GM12878 (cell line): ENCODE data around the gene ABCG2. TPM values are rescaled to one million over a fixed set of nuclear protein-coding genes. Genes with fewer than 3 reads are reported as not detected.

ENCODE experiments used
- ATAC-seq: fragments of 200-7000 bp; cut with Tn5 transposase; 3 replicates; pipeline ENCODE4 v1.9.1; 2020; ENCODE audit warnings: mild to moderate bottlenecking, moderate library complexity
- BruUV-seq: library from RNA; stranded (reverse); fragments of 400-500 nt; replicated peaks from 2 replicates; lab custom pipeline; 2021; lab: Mats Ljungman, UMichigan
- CTCF ChIA-PET: fragments of 300-600 bp; sonication (Branson Sonifier 250); formaldehyde crosslinking; extraction: SDS; loops from one replicate; lab custom pipeline; 2021; ENCODE audit warnings: inconsistent platforms; lab: Yijun Ruan, JAX
- POLR2A ChIA-PET: fragments of 350-600 bp; formaldehyde crosslinking; extraction: SDS; loops from one replicate; lab custom pipeline; 2021; ENCODE audit warnings: inconsistent platforms; lab: Charles Lee
- RAD21 ChIA-PET: fragments of 300-600 bp; sonication (Branson Sonifier 250); formaldehyde crosslinking; loops from one replicate; lab custom pipeline; 2023; ENCODE audit warnings: antibody characterized with exemption; ENCODE audit not compliant: unreplicated experiment; lab: Charles Lee
- SMC1A ChIA-PET: fragments of 300-600 bp; sonication (Branson Sonifier 250); formaldehyde crosslinking; loops from one replicate; lab custom pipeline; 2023; ENCODE audit not compliant: unreplicated experiment, uncharacterized antibody; lab: Charles Lee
- DNase-seq: peaks from one replicate; pipeline ENCODE4 v3.0.0-alpha.2; 2011; ENCODE audit warnings: low read depth, low spot score
- FAIRE-seq: peaks from 3 replicates; lab custom pipeline; 2011; peaks lifted over from hg19 to GRCh38; lab: Jason Lieb, UNC
- H2AFZ ChIP-seq: 2 replicates; pipeline ENCODE4 v1.6.0; 2011; ENCODE audit warnings: low read depth, low read length, control low read depth; ENCODE audit not compliant: control insufficient read depth
- H3K27ac ChIP-seq: 2 replicates; pipeline ENCODE4 v1.5.1; 2011; ENCODE audit warnings: control low read depth; ENCODE audit not compliant: control insufficient read depth, insufficient read depth
- H3K27me3 ChIP-seq, 2 experiments: replicated peaks in 1 of 2; 2 replicates each; pipeline versions ENCODE4 v1.6.0 to v1.6.1; 2011; ENCODE audit warnings: low read length in 1 of 2; ENCODE audit not compliant: control insufficient read depth in 2 of 2, insufficient read depth in 2 of 2
- H3K36me3 ChIP-seq, 2 experiments: 2 replicates each; pipeline ENCODE4 v1.5.1; 2011; ENCODE audit warnings: low read length in 1 of 2; ENCODE audit not compliant: control insufficient read depth in 2 of 2, insufficient read depth in 2 of 2
- H3K4me1 ChIP-seq: 2 replicates; pipeline ENCODE4 v1.6.1; 2011; ENCODE audit warnings: mild to moderate bottlenecking, low read length, moderate library complexity, mixed read lengths; ENCODE audit not compliant: control insufficient read depth, insufficient read depth
- H3K4me2 ChIP-seq: 2 replicates; pipeline ENCODE4 v1.6.0; 2011; ENCODE audit warnings: control low read depth; ENCODE audit not compliant: control insufficient read depth, insufficient read depth
- H3K4me3 ChIP-seq: fragments of 200-600 bp; sonication (generic); 2 replicates; pipeline ENCODE4 v1.5.1; 2016
- H3K79me2 ChIP-seq: 2 replicates; pipeline ENCODE4 v1.6.0; 2011; ENCODE audit warnings: low read length; ENCODE audit not compliant: control insufficient read depth, insufficient read depth
- H3K9ac ChIP-seq: 2 replicates; pipeline ENCODE4 v1.8.0; 2011; ENCODE audit warnings: low read length, control low read depth, mixed read lengths; ENCODE audit not compliant: control insufficient read depth, insufficient read depth
- H3K9me3 ChIP-seq: replicated peaks from 3 replicates; pipeline ENCODE4 v1.5.1; 2011; ENCODE audit warnings: mild to moderate bottlenecking, low read length; ENCODE audit not compliant: control insufficient read depth, insufficient read depth
- H4K20me1 ChIP-seq: 2 replicates; pipeline ENCODE4 v1.6.0; 2011; ENCODE audit not compliant: control insufficient read depth, insufficient read depth
- CEBPB ChIP-seq, 2 experiments: fragments of 150-350 bp in 1 of 2; IDR thresholded peaks; 2 replicates each; pipeline ENCODE4 v1.6.1; 2012 to 2014; ENCODE audit warnings: low read depth in 2 of 2, low read length in 2 of 2, borderline replicate concordance in 1 of 2, inconsistent platforms in 1 of 2
- CHD4 ChIP-seq: fragments of 200-600 bp; sonication (generic); IDR thresholded peaks from 2 replicates; pipeline ENCODE4 v1.6.1; 2016; ENCODE audit warnings: mild to moderate bottlenecking
- E2F4 ChIP-seq: IDR thresholded peaks from 2 replicates; pipeline ENCODE4 v1.6.1; 2012; ENCODE audit warnings: low read depth, low read length, improper control_type of control experiment
- E2F8 ChIP-seq: fragments of 450-650 bp; IDR thresholded peaks from 2 replicates; pipeline ENCODE4 v1.6.1; 2018; ENCODE audit warnings: mild to moderate bottlenecking, low read depth, moderate library complexity; ENCODE audit not compliant: partially characterized antibody
- FOXK2 ChIP-seq: fragments of 450-650 bp; IDR thresholded peaks from 2 replicates; pipeline ENCODE4 v1.6.1; 2017; ENCODE audit warnings: mild to moderate bottlenecking, moderate library complexity
- HDAC6 ChIP-seq: fragments of 200-600 bp; sonication (generic); IDR thresholded peaks from one replicate; pipeline ENCODE4 v1.8.0; 2017; ENCODE audit warnings: antibody characterized with exemption; ENCODE audit not compliant: unreplicated experiment
- MTA2 ChIP-seq: fragments of 450-650 bp; IDR thresholded peaks from 2 replicates; pipeline ENCODE4 v1.6.1; 2016; ENCODE audit warnings: low read depth, mild to moderate bottlenecking, moderate library complexity
- NFYA ChIP-seq: IDR thresholded peaks from 2 replicates; pipeline ENCODE4 v1.6.1; 2011; ENCODE audit warnings: low read depth, mild to moderate bottlenecking, low read length, improper control_type of control experiment, borderline replicate concordance
- NFYB ChIP-seq: IDR thresholded peaks from 2 replicates; pipeline ENCODE4 v1.6.1; 2011; ENCODE audit warnings: low read depth, mild to moderate bottlenecking, low read length, improper control_type of control experiment, moderate library complexity; ENCODE audit not compliant: insufficient read depth
- PML ChIP-seq: IDR thresholded peaks from 2 replicates; pipeline ENCODE4 v1.6.1; 2012; ENCODE audit warnings: low read length, inconsistent platforms
- SIX5 ChIP-seq: IDR thresholded peaks from 2 replicates; pipeline ENCODE4 v1.6.1; 2011; ENCODE audit warnings: mild to moderate bottlenecking, low read depth, low read length, moderate library complexity; ENCODE audit not compliant: severe bottlenecking
- SMC3 ChIP-seq: IDR thresholded peaks from 2 replicates; pipeline ENCODE4 v1.6.1; 2011; ENCODE audit warnings: low read length, improper control_type of control experiment, borderline replicate concordance
- SPI1 ChIP-seq: IDR thresholded peaks from 2 replicates; pipeline ENCODE4 v1.6.1; 2011; ENCODE audit warnings: low read depth, mild to moderate bottlenecking, low read length, moderate library complexity, borderline replicate concordance; ENCODE audit not compliant: insufficient read depth
- SREBF2 ChIP-seq: IDR thresholded peaks from 2 replicates; pipeline ENCODE4 v1.6.1; 2012; ENCODE audit warnings: mild to moderate bottlenecking, low read length
- ZBTB11 ChIP-seq: fragments of 450-650 bp; formaldehyde crosslinking; IDR thresholded peaks from 2 replicates; pipeline ENCODE4 v1.5.0; 2022; ENCODE audit warnings: mild to moderate bottlenecking, missing genetic modification characterization
- ZNF274 ChIP-seq: IDR thresholded peaks from one replicate; pipeline ENCODE4 v1.8.0; 2011; ENCODE audit not compliant: insufficient read length, insufficient read depth
- WGBS: methylation state at CpG from one replicate; pipeline ENCODE4 v1.1.6; 2016; ENCODE audit warnings: low lambda C conversion rate; ENCODE audit not compliant: insufficient replicate concordance, insufficient coverage; ENCODE audit errors: missing lambda C conversion rate; 5-methylcytosine and 5-hydroxymethylcytosine counted together
- in situ Hi-C: fragments of 300-500 bp; cut with MboI; formaldehyde crosslinking; loops from 9 replicates; pipeline ENCODE4 v1.14.3; 2018; ENCODE audit warnings: mixed read lengths
- intact Hi-C: fragments of 100-400 bp; cut with micrococcal nuclease; formaldehyde crosslinking; loops from one replicate; pipeline ENCODE4 v1.14.2; 2022; ENCODE audit not compliant: unreplicated experiment
- polyA plus RNA-seq, 11 experiments: library from polyadenylated mRNA; depleted of rRNA in 4 of 11; unstranded in 6 of 11; stranded (reverse) in 5 of 11; fragments of >200 nt; fragmentation: Nextera tagmentation in 4 of 11; fragmentation: Illumina TruSeq in 1 of 11; extraction: Ambion mirVana in 4 of 11; extraction: Trizol in 1 of 11; gene quantifications; 1 replicate in 1 of 11; 2 replicates in 10 of 11; pipeline versions ENCODE4 v1.2.1 to v1.2.3, GENCODE V29; 2011 to 2016; ENCODE audit warnings: inconsistent platforms in 2 of 11, missing spikeins in 2 of 11, low read depth in 1 of 11
- total RNA-seq, 4 experiments: library from RNA; depleted of rRNA in 3 of 4; stranded (reverse); fragments of >200 nt in 3 of 4; fragmentation: Illumina TruSeq in 1 of 4; extraction: Trizol in 1 of 4; gene quantifications; 2 replicates each; pipeline versions ENCODE4 v1.2.1 to v1.2.3, GENCODE V29; 2013 to 2021

Gene ABCG2
- total and polyA plus RNA-seq, 10 of the 15 experiments (the other 5 are each of a cell fraction or from before 2014, with no cell fraction given): 0.03 to 0.06 (median 0.04) TPM; not detected in 7

- no peaks in the 10 kb centered on the region for H3K4me1 ChIP-seq
- 28% methylated on average over 2 of the region's 2 CpGs for WGBS
- no peaks in the 10 kb centered on the region for H3K79me2 ChIP-seq
- no peak overlapping the region for H3K4me2 ChIP-seq
- TF ChIP-seq E2F4 (no peak), SIX5 (no peak), SREBF2 (no peak), HDAC6 (no peak), SMC3 (no peak), CHD4 (no peak), FOXK2 (no peak), MTA2 (no peak), SPI1 (no peak), NFYB (no peak), ZNF274 (no peak), E2F8 (no peak), ZBTB11 (CRISPR knock-in tag) (no peak), CEBPB (IDR thresholded peaks at IDR 0.05; ENCODE audit: borderline replicate concordance in 1 of 2, low read depth in 2 of 2, low read length in 2 of 2) (no peak), PML (no peak), NFYA (no peak)
- TF ChIP-seq, all 136 proteins: peak for 0
- in situ Hi-C loops: no loop called here
- no TSS peak for BruUV-seq
- no peak for ATAC-seq
- intact Hi-C loops: no loop called here
- H3K4me3 ChIP-seq: no peak overlapping the region
- ChIA-PET CTCF (interaction anchor here (1.2 kb wide), 1 partner anchor 16 kb away, joined by 3 read pairs; no protein-coding TSS in a partner anchor), POLR2A (no interaction called here), RAD21 (no interaction called here), SMC1A (interaction anchor here (1.3 kb wide), 1 partner anchor 19 kb away, joined by 4 read pairs; no protein-coding TSS in a partner anchor)
- H3K9ac ChIP-seq: no peak overlapping the region
- no peak overlapping the region for H2AFZ ChIP-seq
- no peaks in the 10 kb centered on the region for H3K36me3 ChIP-seq
- H3K27me3 ChIP-seq: no peaks in the 10 kb centered on the region; a peak in 1 of 4 replicates
- no peak for DNase-seq
- H3K9me3 ChIP-seq: no peaks in the 10 kb centered on the region
- no peak overlapping the region for H3K27ac ChIP-seq
- no peak for FAIRE-seq
- no peaks in the 10 kb centered on the region for H4K20me1 ChIP-seq
Observed at GRCh38 chr4:88110826-88111225, 47.6 kb downstream of the ABCG2 start.
